Gastrocnemius medialis (tissue), 4 donors: ENCODE results near the gene R3HDM1. TPM values are rescaled to one million over a fixed set of nuclear protein-coding genes. Genes with fewer than 3 reads are reported as not detected.

Experiments
- ATAC-seq, 2 donors: fragments of 150-250 bp; one replicate each; pipeline ENCODE4 v1.9.1; 2016
- DNase-seq, 2 donors: peaks; one replicate each; pipeline ENCODE4 v3.0.0-alpha.2; 2019
- H3K27ac ChIP-seq, 4 donors: fragments of 200-600 bp; sonication (generic); 1 replicate in 1 of 4; 2 replicates in 3 of 4; pipeline ENCODE4 v1.5.1; 2016 to 2018; ENCODE audit warnings: mild to moderate bottlenecking in 2 of 4, moderate library complexity in 1 of 4
- H3K27me3 ChIP-seq, 3 donors: fragments of 200-600 bp; sonication (generic) in 2 of 3; 1 replicate in 1 of 3; 2 replicates in 2 of 3; pipeline versions ENCODE4 v1.5.1 to v1.6.0; 2016 to 2019; ENCODE audit warnings: mild to moderate bottlenecking in 1 of 3, moderate library complexity in 1 of 3
- H3K36me3 ChIP-seq, 2 donors: fragments of 200-600 bp; sonication (generic) in 1 of 2; one replicate each; pipeline ENCODE4 v1.5.1; 2017 to 2018
- H3K4me1 ChIP-seq, 2 donors: fragments of 200-600 bp; sonication (generic) in 1 of 2; one replicate each; pipeline ENCODE4 v1.5.1; 2016 to 2017; ENCODE audit warnings: mild to moderate bottlenecking in 2 of 2
- H3K4me3 ChIP-seq, 4 donors: fragments of 200-600 bp; sonication (generic) in 3 of 4; 1 replicate in 1 of 4; 2 replicates in 3 of 4; pipeline ENCODE4 v1.5.1; 2016 to 2019; ENCODE audit warnings: mild to moderate bottlenecking in 2 of 4
- H3K9me3 ChIP-seq, 3 donors: fragments of 200-600 bp; sonication (generic) in 2 of 3; 1 replicate in 1 of 3; 2 replicates in 2 of 3; pipeline ENCODE4 v1.5.1; 2016 to 2019
- POLR2A ChIP-seq, 2 donors: fragments of 450-650 bp; IDR thresholded peaks; one replicate each; pipeline ENCODE4 v1.6.1; 2017; ENCODE audit warnings: antibody characterized with exemption in 2 of 2, mild to moderate bottlenecking in 2 of 2, moderate library complexity in 2 of 2
- in situ Hi-C, 4 donors: fragments of 200-750 bp; cut with MboI; loops; one replicate each; pipeline versions ENCODE4 v1.15.0 to v1.8.0; 2017; ENCODE audit warnings: low sequenced_read_pairs in 4 of 4
- intact Hi-C: fragments of 100-400 bp; cut with DNase I; formaldehyde crosslinking; loops from one replicate; pipeline ENCODE4 v1.15.1; 2023; ENCODE audit warnings: low total_unique reads
- total RNA-seq, 4 donors: library from RNA; depleted of rRNA; stranded (reverse); fragments of >200 nt; gene quantifications; one replicate each; pipeline versions ENCODE4 v1.1.0 to v1.2.3, GENCODE V29; 2016
- TF ChIP-seq, protein P1 (sequence below), 5 experiments: fragments of 450-650 bp in 3 of 5; fragments of 200-600 bp in 2 of 5; sonication (generic) in 2 of 5; IDR thresholded peaks in 4 of 5; conservative IDR thresholded peaks in 1 of 5; 1 replicate in 4 of 5; 2 replicates in 1 of 5; pipeline ENCODE4 v1.5.1; 2016 to 2019; ENCODE audit warnings: antibody characterized with exemption in 5 of 5, mild to moderate bottlenecking in 3 of 5, moderate library complexity in 3 of 5

The R3HDM1 gene
- total RNA-seq, 4 donors from 2014 or later, result 13.5 to 35.7 (median 19.1) TPM

DNA sequence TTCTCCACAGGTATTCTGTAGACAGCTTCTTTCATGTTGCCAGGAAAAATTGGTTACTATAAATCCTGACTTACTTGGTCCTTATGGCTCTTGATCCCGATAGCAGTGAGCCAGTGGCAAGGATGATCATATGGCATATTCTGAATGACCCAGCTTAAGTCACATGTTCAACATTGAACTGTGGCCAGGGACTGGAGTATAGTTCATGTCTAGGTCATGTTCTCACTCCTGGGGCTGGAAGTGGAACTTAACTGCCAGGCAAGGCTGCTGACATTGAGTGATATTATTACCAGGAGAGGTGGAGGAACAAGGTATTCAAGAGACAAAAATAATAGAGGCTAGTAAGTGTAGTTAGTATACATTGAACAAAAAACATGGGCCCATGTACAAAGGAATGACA, 26.2 kb downstream of the R3HDM1 start:
- Histone ChIP-seq H3K27ac (peak overlapping the region; percentile 33 to 67 (median 54)), H3K36me3 (no peaks in the 10 kb centered on the region), H3K4me3 (no peak overlapping the region), H3K4me1 (peaks cover 20 to 25% of the 10 kb centered on the region in 2 donors), H3K27me3 (no peaks in the 10 kb centered on the region), H3K9me3 (no peaks in the 10 kb centered on the region)
- in situ Hi-C loops (loop anchor here in 1 of 4 donors (25.0 kb wide), 1 partner anchor 95 kb away; no protein-coding TSS in a partner anchor), intact Hi-C loops (no loop called here)
- TF ChIP-seq, protein P1, sequence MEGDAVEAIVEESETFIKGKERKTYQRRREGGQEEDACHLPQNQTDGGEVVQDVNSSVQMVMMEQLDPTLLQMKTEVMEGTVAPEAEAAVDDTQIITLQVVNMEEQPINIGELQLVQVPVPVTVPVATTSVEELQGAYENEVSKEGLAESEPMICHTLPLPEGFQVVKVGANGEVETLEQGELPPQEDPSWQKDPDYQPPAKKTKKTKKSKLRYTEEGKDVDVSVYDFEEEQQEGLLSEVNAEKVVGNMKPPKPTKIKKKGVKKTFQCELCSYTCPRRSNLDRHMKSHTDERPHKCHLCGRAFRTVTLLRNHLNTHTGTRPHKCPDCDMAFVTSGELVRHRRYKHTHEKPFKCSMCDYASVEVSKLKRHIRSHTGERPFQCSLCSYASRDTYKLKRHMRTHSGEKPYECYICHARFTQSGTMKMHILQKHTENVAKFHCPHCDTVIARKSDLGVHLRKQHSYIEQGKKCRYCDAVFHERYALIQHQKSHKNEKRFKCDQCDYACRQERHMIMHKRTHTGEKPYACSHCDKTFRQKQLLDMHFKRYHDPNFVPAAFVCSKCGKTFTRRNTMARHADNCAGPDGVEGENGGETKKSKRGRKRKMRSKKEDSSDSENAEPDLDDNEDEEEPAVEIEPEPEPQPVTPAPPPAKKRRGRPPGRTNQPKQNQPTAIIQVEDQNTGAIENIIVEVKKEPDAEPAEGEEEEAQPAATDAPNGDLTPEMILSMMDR (IDR thresholded peaks at IDR 0.05 in 4 of 5, conservative IDR thresholded peaks at IDR 0.05 in 1 of 5), result no peak
- no peak for TF ChIP-seq POLR2A (IDR thresholded peaks at IDR 0.05)
- peak; percentile 15 to 69 for DNase-seq
- peak; percentile 83 to 99 for ATAC-seq

DNA sequence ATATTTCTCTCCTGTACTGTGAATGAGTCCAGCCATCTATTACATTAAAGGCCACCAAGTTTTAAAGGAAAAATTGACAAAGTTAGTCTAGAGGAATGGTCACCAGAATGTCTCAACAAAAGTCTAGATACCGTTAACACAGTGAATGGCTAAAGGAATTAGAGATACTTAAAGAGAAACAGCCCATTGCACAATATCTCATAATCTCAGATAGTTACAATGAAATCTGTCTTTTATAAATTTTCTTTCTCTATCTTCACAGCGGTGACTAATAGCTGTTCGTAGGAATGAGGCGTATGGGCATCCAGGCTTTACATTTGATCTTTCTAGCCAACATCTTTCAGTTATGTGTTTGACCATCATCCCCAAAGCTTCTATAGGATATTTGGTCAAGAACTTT, 30.6 kb downstream of the R3HDM1 start:
- H3K4me1 ChIP-seq, result peaks cover 13 to 17% of the 10 kb centered on the region in 2 donors
- H3K36me3 ChIP-seq, result no peaks in the 10 kb centered on the region
- no peaks in the 10 kb centered on the region for H3K9me3 ChIP-seq
- no peak overlapping the region for H3K27ac ChIP-seq
- ATAC-seq, result no peak
- no peak overlapping the region for H3K4me3 ChIP-seq
- no peaks in the 10 kb centered on the region for H3K27me3 ChIP-seq
- DNase-seq, result no peak
- TF ChIP-seq, protein P1 (IDR thresholded peaks at IDR 0.05 in 4 of 5, conservative IDR thresholded peaks at IDR 0.05 in 1 of 5), result no peak
- no peak for TF ChIP-seq POLR2A (IDR thresholded peaks at IDR 0.05)
- intact Hi-C loops, result no loop called here
- in situ Hi-C loops, result loop anchor here in 1 of 4 donors (25.0 kb wide), 1 partner anchor 100 kb away; no protein-coding TSS in a partner anchor

DNA sequence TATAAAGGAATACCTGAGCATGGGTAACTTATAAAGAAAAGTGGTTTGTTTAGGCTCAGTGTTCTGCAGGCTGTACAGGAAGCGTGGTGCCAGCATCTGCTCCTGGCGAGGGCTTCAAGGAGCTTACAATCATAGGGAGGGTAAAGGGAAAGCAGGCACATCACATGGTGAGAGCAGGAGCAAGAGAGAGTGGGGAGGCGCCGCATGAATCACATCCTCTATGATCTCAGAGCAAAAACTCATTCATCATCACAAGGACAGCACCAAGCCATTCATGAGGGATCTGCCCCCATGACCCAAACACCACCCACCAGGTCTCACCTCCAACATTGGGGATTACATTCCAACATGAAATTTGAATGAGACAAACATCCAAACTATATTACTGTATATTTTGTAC, 32.5 kb downstream of the R3HDM1 start:
- DNase-seq (no peak), ATAC-seq (no peak)
- Histone ChIP-seq H3K9me3 (no peaks in the 10 kb centered on the region), H3K27me3 (no peaks in the 10 kb centered on the region), H3K4me1 (peaks cover 3 to 4% of the 10 kb centered on the region in 2 donors), H3K36me3 (no peaks in the 10 kb centered on the region), H3K4me3 (no peak overlapping the region), H3K27ac (no peak overlapping the region)
- TF ChIP-seq, protein P1 (IDR thresholded peaks at IDR 0.05 in 4 of 5, conservative IDR thresholded peaks at IDR 0.05 in 1 of 5), result no peak
- TF ChIP-seq POLR2A (IDR thresholded peaks at IDR 0.05), result no peak
- in situ Hi-C loops, result loop anchor here in 1 of 4 donors (25.0 kb wide), 1 partner anchor 101 kb away; no protein-coding TSS in a partner anchor
- intact Hi-C loops, result no loop called here

DNA sequence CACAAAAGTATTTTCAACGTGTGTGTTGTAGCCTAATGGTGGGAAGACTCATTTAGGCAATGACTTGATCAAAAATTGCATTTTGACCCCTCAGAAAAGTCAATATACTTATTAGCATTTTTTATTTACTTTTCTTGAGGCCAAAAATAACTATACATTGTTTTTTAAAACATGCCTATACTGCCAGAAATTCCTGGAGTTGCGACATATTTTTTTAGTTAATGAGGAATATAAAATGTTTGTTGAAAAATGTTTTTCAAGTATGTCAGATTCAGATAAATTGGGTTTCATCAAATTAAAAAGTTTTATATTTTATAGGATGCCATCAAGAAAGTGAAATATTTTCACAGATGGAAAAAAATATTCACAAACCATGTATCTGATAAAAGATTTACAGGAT, 39.6 kb downstream of the R3HDM1 start:
- H3K4me3 ChIP-seq, result no peak overlapping the region
- H3K27ac ChIP-seq, result no peak overlapping the region
- in situ Hi-C loops (loop anchor here in 1 of 4 donors (25.0 kb wide), 1 partner anchor 109 kb away; no protein-coding TSS in a partner anchor), intact Hi-C loops (no loop called here)
- H3K27me3 ChIP-seq, result no peaks in the 10 kb centered on the region
- TF ChIP-seq, protein P1 (IDR thresholded peaks at IDR 0.05 in 4 of 5, conservative IDR thresholded peaks at IDR 0.05 in 1 of 5), result no peak
- no peak for TF ChIP-seq POLR2A (IDR thresholded peaks at IDR 0.05)
- no peaks in the 10 kb centered on the region for H3K4me1 ChIP-seq
- no peaks in the 10 kb centered on the region for H3K9me3 ChIP-seq
- DNase-seq (no peak), ATAC-seq (no peak)
- H3K36me3 ChIP-seq, result no peaks in the 10 kb centered on the region

DNA sequence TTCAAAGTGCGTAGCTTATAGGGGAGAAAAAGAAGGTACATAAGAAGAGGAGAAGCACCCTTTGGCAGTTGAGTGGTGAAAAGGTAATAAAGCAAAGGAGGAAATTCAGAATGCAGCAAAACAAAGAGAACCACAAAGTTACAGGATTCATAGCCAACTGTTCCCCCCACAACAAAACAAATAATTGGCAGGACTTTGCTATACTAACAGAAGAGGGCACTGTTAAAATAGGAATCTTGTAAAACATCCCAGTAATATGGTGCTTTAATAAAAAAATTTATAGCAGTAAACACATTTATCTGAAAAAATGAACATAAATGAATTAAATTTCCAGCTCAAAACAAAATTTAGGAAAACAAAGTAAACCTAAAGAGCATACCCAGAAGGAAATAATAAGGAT, 42.3 kb downstream of the R3HDM1 start:
- ATAC-seq, result no peak
- in situ Hi-C loops, result loop anchor here in 1 of 4 donors (25.0 kb wide), 1 partner anchor 111 kb away; no protein-coding TSS in a partner anchor
- no peak overlapping the region for H3K4me3 ChIP-seq

More for the DNA sequence above, 42.3 kb downstream of the R3HDM1 start:
- H3K4me1 ChIP-seq, result no peaks in the 10 kb centered on the region
- no peak overlapping the region for H3K27ac ChIP-seq
- TF ChIP-seq POLR2A (IDR thresholded peaks at IDR 0.05), result no peak
- TF ChIP-seq, protein P1 (IDR thresholded peaks at IDR 0.05 in 4 of 5, conservative IDR thresholded peaks at IDR 0.05 in 1 of 5), result no peak
- H3K27me3 ChIP-seq, result no peaks in the 10 kb centered on the region
- intact Hi-C loops, result no loop called here
- no peak for DNase-seq
- no peaks in the 10 kb centered on the region for H3K9me3 ChIP-seq
- H3K36me3 ChIP-seq, result no peaks in the 10 kb centered on the region
